Stimulated activated naive CD8-positive, alpha-beta T cell treated with anti-CD3 and anti-CD28 coated beads, Interleukin-15, Interleukin-2, amounts not matched to agents 100 ng/mL and 50 ng/mL, for 24 hours (primary cell): ENCODE data around the gene NXPH3.
A peak's percentile ranks its signal among the peaks of the same experiment; 100 is the strongest.

ENCODE experiments used
- H3K27ac Mint-ChIP-seq: one replicate; pipeline ENCODE4 v1.8.0; 2021; ENCODE audit warnings: mild to moderate bottlenecking, mixed read lengths
- H3K27me3 Mint-ChIP-seq: one replicate; pipeline ENCODE4 v1.8.0; 2021; ENCODE audit warnings: mixed read lengths
- H3K36me3 Mint-ChIP-seq: one replicate; pipeline ENCODE4 v1.8.0; 2021; ENCODE audit warnings: low read depth, mixed read lengths
- H3K4me1 Mint-ChIP-seq: one replicate; pipeline ENCODE4 v1.8.0; 2021; ENCODE audit warnings: low read depth, mixed read lengths
- H3K4me3 Mint-ChIP-seq: one replicate; pipeline ENCODE4 v1.8.0; 2021; ENCODE audit warnings: mild to moderate bottlenecking, mixed read lengths
- H3K9me3 Mint-ChIP-seq: one replicate; pipeline ENCODE4 v1.8.0; 2021; ENCODE audit warnings: mixed read lengths

NXPH3 gene

DNA sequence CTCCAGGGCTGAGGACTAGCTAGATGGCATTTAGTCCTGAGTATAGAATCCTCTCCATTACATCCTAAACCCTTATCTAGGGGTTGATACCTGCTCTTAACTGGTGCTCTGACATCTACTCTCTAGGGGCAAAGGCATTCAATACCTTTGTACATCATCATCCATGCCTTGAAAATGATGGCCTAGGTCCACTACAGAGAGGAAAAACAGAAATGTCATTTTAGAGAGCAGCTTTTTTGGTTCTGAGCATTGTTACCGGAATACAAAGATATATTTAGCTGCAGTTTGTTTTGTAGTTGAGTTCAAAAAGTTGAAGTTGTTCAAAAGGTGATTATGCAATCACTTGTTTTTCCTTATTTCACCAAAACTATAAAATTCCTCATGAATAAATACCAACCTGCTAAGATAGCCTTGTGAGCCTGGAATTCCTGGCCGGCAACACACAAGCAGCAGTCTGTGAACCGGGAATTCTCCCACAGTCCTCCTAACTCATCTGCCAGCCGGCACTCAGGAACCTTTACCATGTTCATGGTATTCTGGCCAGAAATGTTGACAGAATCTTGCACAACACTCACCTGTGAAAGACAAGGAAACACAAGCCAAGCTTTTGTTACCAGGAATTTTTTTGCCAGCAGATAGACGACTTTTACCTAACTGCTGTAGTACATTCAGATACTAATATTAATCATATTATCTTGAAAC is 35.4 kb downstream of the NXPH3 start:
- Mint-ChIP-seq H3K27me3 (no peaks in the 10 kb centered on the region), H3K27ac (no peak overlapping the region), H3K9me3 (no peaks in the 10 kb centered on the region), H3K36me3 (peaks cover 51% of the 10 kb centered on the region), H3K4me3 (no peak overlapping the region), H3K4me1 (peaks cover 4% of the 10 kb centered on the region)

DNA sequence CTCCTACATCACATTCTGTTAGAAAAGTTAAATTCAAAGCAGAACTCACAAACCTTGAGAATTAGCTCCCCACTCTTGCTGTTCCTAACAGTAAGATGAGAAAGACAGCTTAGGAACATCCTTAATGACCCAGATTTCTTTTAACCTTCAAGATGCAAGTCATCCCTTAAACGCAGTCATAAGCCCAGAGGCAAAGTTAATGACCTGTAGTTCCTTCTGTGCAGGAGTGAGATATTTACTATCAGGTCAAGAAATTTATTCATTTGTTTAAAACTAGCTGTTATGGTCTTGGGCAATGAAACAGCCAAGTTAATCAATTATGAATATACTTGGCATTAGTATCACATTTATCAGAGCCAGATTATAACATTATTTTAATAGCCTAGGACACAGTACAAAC is 37.1 kb downstream of the NXPH3 start:
- Mint-ChIP-seq H3K4me3 (no peak overlapping the region), H3K27me3 (no peaks in the 10 kb centered on the region), H3K36me3 (peaks cover 52% of the 10 kb centered on the region), H3K27ac (no peak overlapping the region), H3K9me3 (no peaks in the 10 kb centered on the region), H3K4me1 (peaks cover 11% of the 10 kb centered on the region)

GRCh38 chr17:49613182-49613800 is 37.6 kb downstream of the NXPH3 start:
- H3K9me3 Mint-ChIP-seq: no peaks in the 10 kb centered on the region
- no peaks in the 10 kb centered on the region for H3K27me3 Mint-ChIP-seq
- no peak overlapping the region for H3K4me3 Mint-ChIP-seq
- peaks cover 57% of the 10 kb centered on the region for H3K36me3 Mint-ChIP-seq
- H3K27ac Mint-ChIP-seq: no peak overlapping the region
- H3K4me1 Mint-ChIP-seq: peaks cover 16% of the 10 kb centered on the region

- peaks cover 57% of the 10 kb centered on the region for H3K36me3 Mint-ChIP-seq
- no peaks in the 10 kb centered on the region for H3K9me3 Mint-ChIP-seq
- peaks cover 29% of the 10 kb centered on the region for H3K4me1 Mint-ChIP-seq
- H3K27me3 Mint-ChIP-seq: no peaks in the 10 kb centered on the region
- no peak overlapping the region for H3K27ac Mint-ChIP-seq
- H3K4me3 Mint-ChIP-seq: no peak overlapping the region
These were observed 40.4 kb downstream of the NXPH3 start for GRCh38 chr17:49616086-49616485.

DNA sequence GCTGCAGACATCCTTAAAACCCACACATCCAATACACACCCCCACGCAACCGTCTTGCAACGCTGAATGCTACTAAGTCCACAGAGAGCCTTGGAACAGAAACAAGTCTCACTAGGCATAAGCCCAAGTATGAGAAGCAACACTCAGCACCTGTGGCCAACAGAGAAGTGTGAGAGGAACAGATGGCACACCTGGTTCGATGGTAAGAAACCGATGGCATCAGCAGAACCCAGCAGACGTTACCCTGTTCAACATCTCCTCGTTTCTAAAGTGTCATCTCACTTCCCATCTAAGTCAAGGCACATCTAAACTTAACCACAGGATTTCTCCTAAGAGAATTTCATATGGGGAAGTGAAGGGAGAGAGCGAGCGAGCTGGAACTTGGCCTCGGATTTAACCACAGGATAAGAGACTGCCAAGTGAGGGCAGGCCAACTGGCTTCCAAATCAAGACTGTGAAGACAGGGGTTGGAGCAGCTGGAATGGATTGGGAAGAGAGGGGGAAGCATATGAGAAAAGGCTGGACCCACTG is 41.0 kb downstream of the NXPH3 start:
- peaks cover 29% of the 10 kb centered on the region for H3K4me1 Mint-ChIP-seq
- no peak overlapping the region for H3K27ac Mint-ChIP-seq
- H3K9me3 Mint-ChIP-seq: no peaks in the 10 kb centered on the region
- no peak overlapping the region for H3K4me3 Mint-ChIP-seq
- peaks cover 56% of the 10 kb centered on the region for H3K36me3 Mint-ChIP-seq
- no peaks in the 10 kb centered on the region for H3K27me3 Mint-ChIP-seq

- Mint-ChIP-seq H3K4me1 (peaks cover 29% of the 10 kb centered on the region), H3K4me3 (no peak overlapping the region), H3K36me3 (peaks cover 58% of the 10 kb centered on the region), H3K27ac (peak overlapping the region; percentile 64), H3K9me3 (no peaks in the 10 kb centered on the region), H3K27me3 (no peaks in the 10 kb centered on the region)
These were observed 42.4 kb downstream of the NXPH3 start for GRCh38 chr17:49618028-49618611.

GRCh38 chr17:49621420-49621819 is 45.7 kb downstream of the NXPH3 start:
- Mint-ChIP-seq H3K4me3 (no peak overlapping the region), H3K4me1 (peaks cover 21% of the 10 kb centered on the region), H3K9me3 (no peaks in the 10 kb centered on the region), H3K36me3 (peaks cover 44% of the 10 kb centered on the region), H3K27ac (no peak overlapping the region), H3K27me3 (no peaks in the 10 kb centered on the region)

DNA sequence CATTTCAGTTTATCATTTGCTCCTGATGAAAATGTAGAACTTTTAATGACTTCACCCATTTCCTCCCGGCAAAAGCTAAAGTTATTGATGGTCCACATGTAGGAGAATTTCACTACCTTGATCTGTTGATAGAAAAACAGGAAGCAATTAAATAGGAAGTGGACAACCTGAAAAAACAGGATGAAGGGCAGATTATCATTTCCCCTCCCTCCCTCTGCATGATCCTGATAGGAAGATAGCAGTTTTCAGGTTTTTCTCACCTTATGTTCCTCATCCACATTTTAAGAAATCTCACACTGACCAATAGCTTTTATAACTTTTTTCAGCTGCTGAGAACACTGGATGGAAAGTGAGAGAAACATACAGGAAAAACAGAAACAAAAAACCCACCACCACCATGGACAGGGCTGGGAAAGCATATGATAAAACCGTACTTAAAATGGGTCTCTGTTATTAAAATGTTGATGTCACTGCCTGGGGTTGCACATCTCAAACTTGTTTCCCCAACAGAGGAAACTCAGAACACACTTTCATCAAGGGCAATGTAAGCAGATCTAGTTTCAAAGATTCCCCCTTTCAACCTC is 46.4 kb downstream of the NXPH3 start:
- Mint-ChIP-seq H3K4me1 (peaks cover 18% of the 10 kb centered on the region), H3K36me3 (peaks cover 37% of the 10 kb centered on the region), H3K27me3 (no peaks in the 10 kb centered on the region), H3K27ac (no peak overlapping the region), H3K9me3 (no peaks in the 10 kb centered on the region), H3K4me3 (no peak overlapping the region)

DNA sequence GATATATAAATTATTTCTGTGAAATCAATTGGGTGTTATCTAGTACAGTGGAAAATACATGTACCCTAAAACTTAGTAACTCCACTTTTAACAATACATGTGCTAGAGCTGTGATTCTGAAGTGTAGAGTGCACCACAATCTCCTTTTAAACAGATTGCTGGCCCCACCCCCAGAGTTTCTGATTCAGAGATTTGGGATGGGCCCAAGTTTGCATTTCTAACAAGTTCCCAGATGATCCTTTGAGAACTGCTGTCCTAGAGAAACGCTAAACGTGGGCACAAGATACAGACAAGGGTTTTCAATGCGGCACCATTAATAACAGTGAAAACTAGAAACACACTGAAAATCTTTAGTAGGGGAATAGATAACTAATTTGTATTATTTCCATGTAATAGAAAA is 49.2 kb downstream of the NXPH3 start:
- Mint-ChIP-seq H3K4me3 (no peak overlapping the region), H3K9me3 (no peaks in the 10 kb centered on the region), H3K27ac (no peak overlapping the region), H3K27me3 (no peaks in the 10 kb centered on the region), H3K36me3 (peaks cover 19% of the 10 kb centered on the region), H3K4me1 (peaks cover 17% of the 10 kb centered on the region)

GRCh38 chr17:49629447-49629846 is 53.8 kb downstream of the NXPH3 start:
- Mint-ChIP-seq H3K27me3 (no peaks in the 10 kb centered on the region), H3K9me3 (no peaks in the 10 kb centered on the region), H3K4me1 (peaks cover 43% of the 10 kb centered on the region), H3K27ac (no peak overlapping the region), H3K4me3 (no peak overlapping the region), H3K36me3 (peaks cover 3% of the 10 kb centered on the region)

DNA sequence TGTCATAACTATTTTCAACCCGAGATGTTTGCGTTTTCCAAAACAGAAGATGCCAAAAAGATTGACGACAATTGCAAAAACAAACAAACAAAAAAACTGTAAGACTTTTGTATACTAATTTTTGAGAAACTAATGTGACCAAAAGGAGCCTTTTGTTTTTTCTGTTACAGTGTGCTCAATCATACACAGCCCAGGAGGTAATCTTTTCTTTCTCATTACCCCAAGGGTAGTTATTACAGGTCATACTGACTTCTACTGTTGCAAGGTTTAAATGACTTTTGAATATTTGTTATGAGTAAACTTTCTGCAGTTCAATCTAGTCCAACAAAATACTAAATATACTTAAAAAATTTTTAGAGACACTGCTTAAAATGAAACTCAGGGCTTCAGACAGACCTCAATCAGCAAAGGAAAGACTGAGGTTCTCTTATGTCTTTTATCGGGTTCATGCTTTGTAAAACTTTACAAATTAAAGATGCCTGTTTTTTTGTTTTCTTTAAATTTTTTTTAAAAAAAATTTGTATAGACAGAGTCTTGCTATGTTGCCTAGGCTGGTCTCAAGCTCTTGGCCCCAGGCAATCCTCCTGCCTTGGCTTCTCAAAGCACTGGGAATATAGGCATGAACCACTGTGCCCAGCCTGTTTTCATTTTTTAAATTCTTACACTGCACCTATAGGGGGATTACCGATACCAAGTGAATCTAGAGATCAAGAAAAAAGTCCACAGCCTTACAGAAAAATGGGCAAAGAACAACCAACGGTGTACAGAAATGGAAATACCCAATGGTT is 54.6 kb downstream of the NXPH3 start:
- H3K36me3 Mint-ChIP-seq: peaks cover 7% of the 10 kb centered on the region
- H3K4me3 Mint-ChIP-seq: no peak overlapping the region
- no peaks in the 10 kb centered on the region for H3K27me3 Mint-ChIP-seq
- peaks cover 51% of the 10 kb centered on the region for H3K4me1 Mint-ChIP-seq
- H3K9me3 Mint-ChIP-seq: no peaks in the 10 kb centered on the region
- H3K27ac Mint-ChIP-seq: peak overlapping the region; percentile 63

DNA sequence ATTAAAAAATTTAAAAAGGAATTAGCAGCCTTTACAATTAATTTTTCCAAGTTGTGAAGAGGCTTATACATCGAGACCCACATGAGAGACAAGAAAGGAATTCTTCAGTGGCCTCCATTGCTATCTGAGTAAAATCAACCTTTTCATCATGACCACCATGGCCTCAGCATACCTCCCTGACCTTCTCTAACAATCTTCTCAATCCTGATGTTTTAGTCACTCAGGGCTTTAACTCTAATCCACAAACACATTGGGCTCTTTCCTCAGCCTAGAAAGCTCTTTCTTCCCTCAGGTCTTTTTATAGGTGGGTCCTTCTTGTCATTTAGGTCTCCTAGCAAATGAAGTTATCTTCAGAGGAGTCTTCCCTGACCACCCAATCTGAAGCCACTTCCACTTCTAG is 55.8 kb downstream of the NXPH3 start:
- H3K27ac Mint-ChIP-seq: no peak overlapping the region
- peaks cover 14% of the 10 kb centered on the region for H3K36me3 Mint-ChIP-seq
- peaks cover 62% of the 10 kb centered on the region for H3K4me1 Mint-ChIP-seq
- no peaks in the 10 kb centered on the region for H3K9me3 Mint-ChIP-seq
- H3K4me3 Mint-ChIP-seq: no peak overlapping the region
- H3K27me3 Mint-ChIP-seq: no peaks in the 10 kb centered on the region
